ENCODE data around the gene SLC25A22.

The SLC25A22 gene

DNA sequence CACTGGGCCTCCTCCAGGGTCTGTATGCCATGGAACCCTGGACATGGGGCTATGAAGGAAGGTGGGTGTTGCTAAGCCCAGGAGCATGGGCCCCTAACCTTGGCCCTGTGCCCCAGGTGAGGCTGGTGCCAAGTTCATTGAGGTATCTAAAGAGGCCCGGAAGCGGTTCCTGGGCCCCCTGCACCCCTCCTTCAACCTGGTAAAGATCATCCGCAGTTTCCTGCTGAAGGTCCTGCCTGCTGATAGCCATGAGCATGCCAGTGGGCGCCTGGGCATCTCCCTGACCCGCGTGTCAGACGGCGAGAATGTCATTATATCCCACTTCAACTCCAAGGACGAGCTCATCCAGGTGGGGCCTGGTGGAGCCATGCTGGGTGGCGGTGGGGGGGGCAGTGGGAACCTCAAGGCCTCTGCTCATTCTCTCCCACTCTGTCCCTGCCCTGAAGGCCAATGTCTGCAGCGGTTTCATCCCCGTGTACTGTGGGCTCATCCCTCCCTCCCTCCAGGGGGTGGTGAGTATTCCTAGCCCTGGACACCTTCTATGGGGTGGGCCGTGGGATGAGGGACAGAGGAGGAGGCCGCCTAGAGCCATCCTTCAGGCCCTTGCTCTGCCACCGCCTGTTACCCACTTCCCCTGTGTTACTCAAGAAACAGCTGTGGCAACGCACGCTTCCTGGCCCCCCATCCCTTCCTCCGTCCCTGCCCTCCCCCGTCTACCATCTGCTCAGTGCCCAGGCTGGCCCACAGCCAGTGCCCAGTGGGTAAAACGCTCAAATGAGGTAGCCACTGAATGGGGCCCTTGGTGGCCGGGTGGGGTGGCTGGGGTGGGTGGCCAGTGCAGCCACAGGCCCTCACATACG, 23.7 kb upstream of the SLC25A22 start:
- DNase-seq (ENCODE audit: low read depth in 2 of 2) = no peak

DNA sequence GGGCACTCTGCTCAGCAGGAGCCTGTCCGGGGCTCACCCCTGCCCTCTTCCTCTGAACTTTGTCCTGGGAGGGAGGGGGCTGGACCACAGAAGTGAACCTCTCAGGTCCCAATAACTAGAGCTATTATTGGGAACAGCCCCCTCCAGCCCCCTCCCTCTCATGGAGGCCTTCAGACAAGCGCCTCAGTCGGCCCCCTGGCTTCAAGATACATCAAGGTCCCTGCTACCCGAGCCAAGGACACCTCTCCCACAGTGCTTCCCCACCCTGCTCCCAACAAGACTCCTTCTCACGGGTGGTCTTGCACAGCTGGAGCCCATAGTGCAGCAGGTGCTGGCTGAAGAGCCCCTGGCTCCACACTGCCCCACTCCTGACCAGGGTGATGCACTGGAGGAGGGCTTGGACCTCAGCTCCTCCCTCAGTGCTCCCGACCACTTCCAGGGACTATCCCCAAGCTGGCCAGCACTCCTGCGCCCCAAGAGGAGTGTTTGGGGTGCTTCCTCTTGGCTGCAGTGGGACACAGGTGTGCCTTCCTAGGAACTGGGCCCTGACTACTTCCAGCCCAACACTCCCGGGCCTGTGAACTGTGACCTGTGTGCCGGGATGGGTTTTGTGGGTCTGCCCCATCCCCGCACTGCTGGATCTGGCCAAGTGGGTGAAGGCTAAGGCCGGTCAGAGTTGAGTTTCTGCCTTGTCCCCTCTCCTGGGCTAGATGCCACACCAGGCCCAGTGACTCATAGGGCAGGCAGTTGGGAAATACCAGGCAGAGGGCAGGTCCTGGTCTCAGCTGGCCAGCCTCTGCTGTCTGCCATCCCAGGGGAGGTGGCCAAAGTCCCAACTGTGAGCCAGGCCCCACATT, 22.8 kb upstream of the SLC25A22 start:
- DNase-seq (ENCODE audit: low read depth in 2 of 2) = no peak

DNA sequence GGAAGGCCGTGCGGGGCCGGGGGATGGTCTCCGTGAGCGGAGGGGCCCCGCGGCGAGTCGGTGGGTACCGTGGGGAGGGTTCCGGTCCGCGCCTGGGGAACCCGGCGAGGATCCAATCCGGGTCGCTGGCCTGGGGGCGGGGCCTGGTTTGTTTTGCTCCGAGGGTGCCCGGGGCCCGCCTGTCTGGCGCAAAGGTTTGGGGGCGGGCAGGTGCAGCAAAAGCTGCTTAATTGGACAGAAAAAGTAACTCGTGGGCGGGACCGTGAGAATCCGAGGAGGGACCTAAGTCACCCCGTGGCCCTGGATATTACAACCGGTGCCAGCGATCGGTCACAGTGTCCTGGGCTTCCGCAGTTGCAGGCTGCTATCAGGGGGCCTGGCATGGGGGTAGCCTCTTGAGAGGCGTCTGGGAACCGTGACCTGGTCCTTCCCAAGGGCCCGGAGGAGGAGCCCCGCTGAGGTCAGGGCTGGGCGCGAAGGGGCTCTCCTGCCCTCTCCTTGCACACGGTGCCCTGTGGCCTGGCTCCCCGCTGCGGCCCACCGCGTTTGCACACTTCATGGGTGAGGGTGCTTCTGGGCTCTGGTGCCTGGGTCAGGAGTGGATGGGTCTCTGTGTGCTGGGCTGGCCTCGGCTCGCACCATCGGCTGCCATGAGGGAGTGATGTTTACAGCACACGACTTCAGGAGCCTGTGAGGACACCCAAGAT, 22.0 kb upstream of the SLC25A22 start:
- peak; percentile 88 to 91 for DNase-seq (ENCODE audit: low read depth in 2 of 2)

DNA sequence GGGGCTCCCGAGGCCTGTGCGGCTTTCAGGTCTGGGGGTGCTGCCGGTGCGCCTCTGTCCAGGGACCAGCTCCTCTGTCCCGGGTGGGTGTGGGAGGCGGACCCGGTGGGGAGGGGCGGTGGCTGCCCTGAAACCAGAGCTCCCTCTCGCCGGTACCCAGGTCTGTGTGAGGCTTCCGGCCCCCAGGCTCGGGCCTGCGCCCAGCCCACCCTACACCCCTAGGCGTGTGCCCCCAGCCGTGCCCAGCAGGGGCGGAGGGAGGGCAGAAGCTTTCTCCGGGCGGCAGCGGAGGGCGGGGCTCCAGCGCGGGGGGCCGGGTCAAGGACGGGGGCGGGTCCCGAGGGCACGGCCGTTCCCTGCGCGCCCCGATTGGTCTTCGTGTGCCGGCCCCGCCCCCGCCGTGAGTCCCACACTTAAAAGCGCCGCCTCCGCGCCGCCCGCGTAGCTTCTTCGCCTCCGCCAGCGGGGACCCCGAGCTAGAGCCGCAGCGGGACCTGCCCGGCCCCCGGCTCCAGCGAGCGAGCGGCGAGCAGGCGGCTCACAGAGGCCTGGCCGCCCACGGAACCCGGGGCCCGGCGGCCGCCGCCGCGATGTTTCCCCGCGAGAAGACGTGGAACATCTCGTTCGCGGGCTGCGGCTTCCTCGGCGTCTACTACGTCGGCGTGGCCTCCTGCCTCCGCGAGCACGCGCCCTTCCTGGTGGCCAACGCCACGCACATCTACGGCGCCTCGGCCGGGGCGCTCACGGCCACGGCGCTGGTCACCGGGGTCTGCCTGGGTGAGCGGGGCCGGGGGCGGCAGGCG, 21.2 kb upstream of the SLC25A22 start:
- peak; percentile 77 to 86 for DNase-seq (ENCODE audit: low read depth in 2 of 2)

DNA sequence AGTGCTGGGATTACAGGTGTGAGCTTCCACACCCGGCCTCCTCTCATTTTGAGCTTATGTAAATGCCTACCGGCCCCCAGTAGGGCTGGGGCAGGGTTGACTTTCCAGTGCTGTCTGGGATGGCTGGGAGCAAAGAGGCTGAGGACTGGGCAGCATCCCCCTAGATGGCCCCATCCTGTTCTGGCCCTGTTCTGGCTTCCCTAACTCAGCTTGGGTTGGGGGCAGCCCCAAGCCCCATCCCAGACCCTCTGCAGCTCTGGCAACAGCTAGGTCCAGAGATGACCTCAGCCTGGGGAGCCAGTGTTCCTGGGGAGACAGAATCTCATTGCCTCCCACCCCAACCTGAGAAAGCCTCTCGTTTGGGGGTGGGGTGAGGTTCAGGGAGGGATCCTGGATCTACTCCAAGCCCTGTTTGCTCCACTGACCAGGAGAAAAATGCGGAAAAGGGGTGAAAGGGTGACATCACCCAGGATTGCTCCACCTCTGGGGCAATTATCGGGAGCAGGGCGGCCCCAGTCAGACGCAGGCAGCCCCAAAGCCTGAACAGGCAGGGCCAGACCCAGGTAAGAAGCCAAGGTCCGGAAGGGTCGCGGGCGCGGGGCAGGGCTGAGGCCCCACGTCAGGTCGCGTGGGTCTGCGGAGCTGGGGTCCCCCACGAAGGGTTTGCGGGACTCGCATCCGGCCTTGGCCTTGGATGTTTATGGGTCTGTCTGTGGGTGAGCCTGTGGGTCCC, 20.5 kb upstream of the SLC25A22 start, which contains the start of gene PNPLA2:
PNPLA2 (plus strand) TSS at position 519 of the 733 bp plus-strand sequence. CDS start 805 bp downstream, outside the sequence.
- DNase-seq (ENCODE audit: low read depth in 2 of 2) = no peak

DNA sequence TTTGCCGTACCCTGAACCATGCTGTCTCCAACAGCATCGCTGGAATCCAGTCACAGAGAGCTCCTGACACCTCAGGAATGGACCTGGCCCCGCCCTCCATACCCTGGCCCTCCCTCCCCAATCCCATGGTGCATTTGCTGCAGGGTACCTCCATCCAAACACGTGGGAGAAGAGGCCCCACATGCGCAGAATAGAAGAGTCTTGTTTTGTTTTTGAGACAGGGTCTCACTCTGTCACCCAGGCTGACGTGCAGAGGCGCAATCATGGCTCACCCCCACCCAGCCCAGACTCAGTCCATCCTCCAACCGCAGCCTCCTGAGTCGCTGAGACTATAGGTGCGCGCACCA, 18.3 kb upstream of the SLC25A22 start:
- no peak for DNase-seq (ENCODE audit: low read depth in 2 of 2)

DNA sequence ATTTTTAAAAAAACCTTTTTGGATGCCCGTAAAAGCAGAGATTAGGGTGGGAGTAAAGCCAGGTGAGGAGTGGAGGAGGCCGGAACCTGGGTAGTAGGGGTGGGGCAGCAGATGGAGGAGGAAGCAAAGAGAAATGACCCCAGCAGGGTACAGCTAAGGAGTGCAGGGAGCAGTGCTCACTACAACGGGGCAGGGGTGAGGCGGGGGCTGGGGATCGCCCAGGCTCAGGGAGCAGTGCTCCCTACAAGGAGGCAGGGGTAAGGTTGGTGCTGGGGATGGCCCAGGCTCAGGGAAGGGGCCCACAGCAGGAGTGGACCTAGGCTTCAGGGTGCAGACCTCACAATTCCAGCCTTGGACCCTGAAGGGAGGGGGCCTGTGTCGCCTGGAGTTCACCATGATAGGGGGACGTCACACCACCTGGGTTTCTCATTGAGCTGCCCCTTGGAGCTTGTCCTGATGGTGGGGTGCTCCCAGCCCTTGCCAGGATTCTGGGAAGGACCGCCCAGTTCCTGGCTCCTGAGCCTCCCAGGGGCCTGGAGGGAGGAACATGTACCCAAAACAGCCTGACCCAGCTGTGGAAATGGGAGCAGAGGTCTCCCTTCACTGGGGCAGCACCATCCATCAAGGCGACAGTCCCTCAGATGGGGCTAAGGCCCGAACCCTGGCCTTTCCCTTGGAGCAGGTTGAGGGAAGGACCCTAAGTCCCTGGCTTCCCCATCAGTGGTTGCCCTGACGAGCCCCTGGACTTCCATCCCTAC, 17.8 kb upstream of the SLC25A22 start:
- DNase-seq (ENCODE audit: low read depth in 2 of 2) = no peak

DNA sequence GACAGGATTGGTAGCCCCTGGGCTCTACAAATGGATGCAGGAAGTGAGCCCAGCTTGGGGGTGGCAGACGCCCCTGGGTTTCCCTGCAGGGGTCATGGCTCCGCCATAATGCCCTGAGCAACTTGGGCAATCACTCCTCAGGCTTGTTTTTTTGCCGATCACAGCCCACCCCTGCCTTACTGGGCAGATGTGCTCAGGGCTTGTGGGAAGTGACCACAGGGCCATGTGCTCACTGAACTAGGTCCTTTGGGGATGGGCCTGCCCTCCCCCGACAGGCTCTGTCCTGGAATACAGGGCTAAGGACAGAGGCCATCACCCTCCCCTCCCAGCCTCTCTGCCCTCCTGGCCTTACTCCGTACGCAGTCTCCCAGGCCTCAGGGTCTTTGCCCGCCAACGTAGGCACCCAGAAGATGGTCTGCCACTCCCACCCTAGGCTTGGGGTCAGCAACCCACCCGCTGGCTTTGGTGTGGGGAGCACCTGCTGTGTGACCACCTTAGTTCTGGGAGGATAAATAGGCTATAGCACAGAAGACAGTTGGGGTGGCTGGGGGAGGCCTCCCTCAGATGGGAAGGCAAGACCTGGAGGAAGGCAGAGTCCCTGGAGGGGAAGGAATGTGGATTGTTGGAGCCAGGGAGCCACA, 15.5 kb upstream of the SLC25A22 start:
- DNase-seq (ENCODE audit: low read depth in 2 of 2) = no peak

DNA sequence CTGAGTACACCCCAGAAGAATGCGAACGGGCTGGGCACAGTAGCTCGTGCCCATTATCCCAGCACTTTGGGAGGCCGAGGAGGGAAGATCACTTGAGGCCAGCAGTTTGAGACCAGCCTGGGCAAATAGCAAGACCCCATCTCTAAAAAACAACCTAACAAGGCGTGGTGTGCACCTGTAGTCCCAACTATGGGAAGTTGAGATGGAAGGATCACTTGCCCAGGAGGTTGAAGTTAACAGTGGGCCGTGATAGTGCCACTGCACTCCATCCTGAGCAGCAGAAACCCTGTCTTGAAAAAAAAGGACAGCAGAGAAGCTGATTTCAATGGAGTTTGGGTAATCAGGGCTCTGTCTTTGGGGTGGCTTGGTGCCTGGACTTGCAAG, 15.0 kb upstream of the SLC25A22 start:
- DNase-seq (ENCODE audit: low read depth in 2 of 2) = no peak

DNA sequence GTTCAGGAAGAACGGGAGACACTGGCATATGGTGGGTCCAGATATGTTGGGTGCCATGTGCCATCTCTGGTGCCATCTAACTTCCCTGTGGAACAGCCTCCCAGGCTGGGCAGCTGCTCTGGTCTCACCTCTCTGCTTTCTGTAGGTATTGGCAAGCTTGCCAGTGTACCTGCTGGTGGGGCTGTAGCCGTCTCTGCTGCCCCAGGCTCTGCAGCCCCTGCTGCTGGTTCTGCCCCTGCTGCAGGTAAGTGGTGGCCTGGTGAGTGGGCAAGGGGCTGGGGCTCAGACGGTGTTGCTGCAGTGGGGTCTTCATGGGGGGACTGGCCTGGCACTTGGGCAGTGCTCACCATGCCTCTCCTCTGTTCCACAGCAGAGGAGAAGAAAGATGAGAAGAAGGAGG, 14.3 kb upstream of the SLC25A22 start:
- no peak for DNase-seq (ENCODE audit: low read depth in 2 of 2)

DNA sequence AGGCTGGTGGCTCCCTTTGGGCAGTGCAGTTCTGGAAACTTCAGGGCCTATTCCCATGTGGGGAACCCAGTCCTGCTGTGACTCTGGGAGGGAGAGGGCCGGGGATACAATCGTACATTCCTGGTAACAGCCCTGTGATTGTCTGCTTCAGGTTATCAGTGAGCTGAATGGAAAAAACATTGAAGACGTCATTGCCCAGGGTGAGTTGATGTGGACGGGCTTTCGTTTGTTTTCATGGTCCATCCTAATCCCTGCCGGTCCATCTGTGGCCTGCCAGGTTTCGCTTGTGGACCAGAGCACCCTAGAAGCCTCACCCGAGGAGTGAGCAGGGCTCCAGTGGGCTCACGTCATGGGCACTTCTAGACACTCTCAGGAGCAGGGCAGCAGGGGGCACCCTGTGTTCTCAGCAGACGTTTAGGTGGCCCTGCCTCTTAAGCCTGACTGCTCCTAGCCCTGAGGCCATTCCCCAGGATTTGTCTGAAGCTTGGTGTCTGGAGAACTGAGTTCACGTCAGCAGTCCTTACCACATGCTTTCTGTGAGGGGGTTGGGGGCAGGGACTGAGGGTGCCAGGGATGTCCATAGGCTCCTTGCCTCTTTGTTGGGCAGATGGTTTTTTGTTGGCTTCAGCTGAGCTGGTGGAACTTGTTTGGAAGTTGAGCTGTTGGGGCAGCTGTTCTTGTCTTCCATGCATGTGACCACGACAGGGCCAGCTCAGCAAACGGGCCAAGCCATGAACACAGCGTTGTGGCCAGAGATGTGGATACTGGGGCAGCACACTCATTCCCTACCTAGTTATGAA, 13.6 kb upstream of the SLC25A22 start:
- no peak for DNase-seq (ENCODE audit: low read depth in 2 of 2)

DNA sequence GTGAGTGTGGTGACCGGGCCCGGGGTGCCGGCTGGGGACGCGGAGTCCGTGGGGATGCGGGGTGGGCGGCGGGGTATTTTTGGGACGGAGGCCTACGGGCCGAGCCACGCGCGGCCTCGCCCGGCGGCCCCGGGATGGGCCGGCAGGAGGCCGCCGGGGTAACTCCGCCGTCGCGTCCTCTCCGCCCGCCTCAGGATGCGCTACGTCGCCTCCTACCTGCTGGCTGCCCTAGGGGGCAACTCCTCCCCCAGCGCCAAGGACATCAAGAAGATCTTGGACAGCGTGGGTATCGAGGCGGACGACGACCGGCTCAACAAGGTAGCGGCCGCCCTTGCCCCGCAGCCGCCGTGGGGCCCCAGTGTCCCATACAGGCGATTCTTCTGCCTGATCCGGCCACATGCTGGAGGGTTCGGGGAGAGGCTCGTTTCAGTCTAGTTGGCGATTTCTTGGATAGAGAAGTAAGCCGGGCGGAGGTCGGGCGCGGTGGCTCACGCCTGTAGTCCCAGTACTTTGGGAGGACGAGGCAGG, 12.0 kb upstream of the SLC25A22 start:
- no peak for DNase-seq (ENCODE audit: low read depth in 2 of 2)

DNA sequence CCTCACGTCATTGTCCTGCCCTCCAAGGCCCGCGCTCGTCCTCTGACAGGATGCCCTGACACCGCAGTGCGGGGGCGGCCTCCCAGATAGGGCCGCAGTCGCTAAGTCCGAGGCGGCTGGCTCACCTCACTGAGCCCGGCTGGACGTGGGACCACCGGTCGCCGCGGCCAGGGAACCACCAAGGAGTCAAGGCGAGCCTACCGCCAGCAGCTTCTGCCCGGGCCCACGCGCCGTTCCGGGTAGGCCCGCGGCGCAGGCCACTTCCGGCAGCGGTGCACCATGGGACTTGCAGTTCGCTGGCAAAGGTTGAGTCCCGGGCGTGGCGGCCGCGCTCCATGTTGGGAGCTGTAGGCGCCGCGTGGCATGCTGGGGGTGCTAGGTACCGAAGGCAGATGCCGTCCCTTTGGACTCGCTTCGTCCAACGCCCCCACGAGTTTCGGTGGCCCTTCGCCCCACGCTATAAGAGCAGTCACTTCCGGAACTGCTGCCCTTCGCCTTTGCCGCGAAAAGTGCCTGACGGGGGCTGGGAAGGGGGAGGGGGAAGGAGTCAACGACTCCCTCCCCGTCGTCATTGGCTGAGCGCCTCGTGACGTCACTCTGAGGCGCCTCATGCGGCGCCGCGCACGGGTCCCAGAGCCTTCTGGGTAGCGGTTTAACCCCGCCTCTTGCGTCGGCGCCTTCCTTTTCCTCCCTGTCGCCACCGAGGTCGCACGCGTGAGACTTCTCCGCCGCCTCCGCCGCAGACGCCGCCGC, 11.4 kb upstream of the SLC25A22 start, which contains the start of gene RPLP2:
RPLP2 (plus strand) TSS at position 681 of the 753 bp plus-strand sequence. CDS start 268 bp downstream, outside the sequence.
- DNase-seq (ENCODE audit: low read depth in 2 of 2) = peak; percentile 97 to 98

DNA sequence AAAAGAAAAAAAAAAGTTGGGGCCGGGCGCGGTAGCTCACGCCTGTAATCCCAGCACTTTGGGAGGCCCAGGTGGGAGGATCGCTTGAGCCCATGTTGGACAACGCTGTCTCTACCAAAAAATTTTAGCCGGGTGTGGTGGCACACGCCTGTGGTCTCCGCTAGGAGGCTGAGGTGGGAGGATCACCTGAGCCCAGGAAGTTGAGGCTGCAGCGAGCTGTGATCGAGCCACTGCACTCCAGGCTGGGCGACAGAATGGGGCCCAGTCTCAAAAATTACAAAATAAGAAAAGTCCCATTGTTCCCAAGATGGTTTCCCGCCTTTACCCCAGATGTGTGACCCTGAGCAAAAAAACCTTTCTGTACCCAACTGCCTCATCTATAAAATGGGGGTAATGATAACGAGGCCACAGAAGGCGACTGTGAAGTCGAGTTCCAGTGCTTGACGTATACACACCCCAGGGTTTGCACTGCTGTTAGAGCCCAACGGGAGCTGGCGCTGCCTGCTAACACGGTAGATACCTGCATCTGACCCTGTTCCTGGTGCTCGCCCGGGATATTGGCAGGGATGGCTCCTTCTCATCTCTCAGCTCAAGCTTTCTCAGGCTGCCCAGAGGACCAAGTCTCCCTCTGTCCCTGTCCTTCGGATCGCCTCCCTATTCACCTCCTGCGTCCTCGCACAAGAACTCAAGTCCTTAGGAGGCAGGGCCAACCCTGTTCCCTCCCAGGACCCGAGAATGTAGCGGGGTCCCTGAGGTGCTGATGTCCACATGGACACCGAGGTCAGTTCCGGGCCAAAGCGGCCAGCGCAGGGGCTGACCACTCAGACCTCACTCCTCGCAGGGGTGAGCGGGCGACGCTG, 10.6 kb upstream of the SLC25A22 start:
- peak in 1 of 2 donors; percentile 41 for DNase-seq (ENCODE audit: low read depth in 2 of 2)

DNA sequence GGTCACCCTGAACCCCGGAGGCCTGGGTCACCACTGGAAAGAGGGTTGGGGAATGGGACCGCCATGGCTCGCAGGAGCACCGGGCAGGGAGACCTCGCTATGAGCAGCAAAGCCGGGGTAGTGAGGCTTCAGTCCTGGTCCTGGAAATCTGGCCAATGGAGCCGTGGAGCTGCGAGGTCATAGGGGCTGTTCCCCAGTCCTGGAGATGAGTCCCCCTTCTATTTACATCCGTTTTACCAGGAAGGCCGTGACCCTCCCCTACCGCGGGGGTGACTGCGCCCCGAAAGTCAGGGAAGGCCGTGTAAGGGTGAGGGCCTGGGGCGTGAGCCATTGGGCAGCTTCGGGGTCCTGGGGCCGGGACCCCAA, 6.5 kb upstream of the SLC25A22 start:
- DNase-seq (ENCODE audit: low read depth in 2 of 2) = no peak

DNA sequence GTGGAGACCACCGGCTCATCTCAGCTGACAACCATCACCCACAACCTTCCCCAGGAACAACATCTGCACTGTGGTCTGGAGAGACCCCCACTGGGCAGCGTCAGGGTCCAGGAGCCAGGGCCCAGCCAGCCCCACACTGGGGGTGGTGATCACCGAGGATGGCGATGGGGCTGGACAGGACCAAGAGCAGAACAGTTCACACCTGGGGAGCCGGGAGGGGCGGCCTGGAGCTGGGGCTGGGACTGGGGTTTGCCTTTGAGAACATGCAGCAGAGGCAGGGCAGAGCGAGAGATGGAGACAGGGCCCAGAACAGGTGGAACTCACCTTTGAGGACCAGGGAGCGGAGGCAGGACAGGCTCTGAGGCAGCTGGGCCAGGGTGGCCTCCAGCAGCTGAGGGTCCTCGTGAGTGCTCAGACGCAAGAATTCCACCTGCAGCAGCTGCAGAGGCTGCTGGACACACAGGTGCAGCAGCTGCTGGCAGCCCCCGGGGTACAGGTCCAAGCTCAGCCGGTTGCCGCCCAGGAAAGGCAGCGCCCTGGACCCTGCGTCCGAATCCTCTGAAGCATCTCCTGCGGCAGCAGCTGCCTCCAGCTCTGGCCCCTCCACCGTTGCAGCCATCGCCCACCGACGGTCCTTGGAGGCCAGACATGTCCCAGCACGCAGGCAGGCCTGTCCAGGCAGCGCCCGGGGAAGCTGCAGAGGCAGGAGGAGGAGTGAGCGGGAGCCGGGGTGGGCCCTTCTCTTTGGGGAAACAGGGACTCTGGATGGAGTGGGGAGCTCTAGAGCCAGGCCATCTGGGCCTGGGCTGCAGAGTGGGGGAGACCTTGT, 5.9 kb upstream of the SLC25A22 start:
- no peak for DNase-seq (ENCODE audit: low read depth in 2 of 2)
